Amniotic stem cell (primary cell): ENCODE data around the gene RREB1.

Experiments
- DNase-seq: peaks from one replicate; lab custom pipeline; 2025; lab: John Stamatoyannopoulos, UW

RREB1 gene

GRCh38 chr6:7163661-7164071, 55.9 kb downstream of the RREB1 start:
- DNase-seq, result no peak

- no peak for DNase-seq
These were observed 56.8 kb downstream of the RREB1 start for GRCh38 chr6:7164536-7165001.

DNA sequence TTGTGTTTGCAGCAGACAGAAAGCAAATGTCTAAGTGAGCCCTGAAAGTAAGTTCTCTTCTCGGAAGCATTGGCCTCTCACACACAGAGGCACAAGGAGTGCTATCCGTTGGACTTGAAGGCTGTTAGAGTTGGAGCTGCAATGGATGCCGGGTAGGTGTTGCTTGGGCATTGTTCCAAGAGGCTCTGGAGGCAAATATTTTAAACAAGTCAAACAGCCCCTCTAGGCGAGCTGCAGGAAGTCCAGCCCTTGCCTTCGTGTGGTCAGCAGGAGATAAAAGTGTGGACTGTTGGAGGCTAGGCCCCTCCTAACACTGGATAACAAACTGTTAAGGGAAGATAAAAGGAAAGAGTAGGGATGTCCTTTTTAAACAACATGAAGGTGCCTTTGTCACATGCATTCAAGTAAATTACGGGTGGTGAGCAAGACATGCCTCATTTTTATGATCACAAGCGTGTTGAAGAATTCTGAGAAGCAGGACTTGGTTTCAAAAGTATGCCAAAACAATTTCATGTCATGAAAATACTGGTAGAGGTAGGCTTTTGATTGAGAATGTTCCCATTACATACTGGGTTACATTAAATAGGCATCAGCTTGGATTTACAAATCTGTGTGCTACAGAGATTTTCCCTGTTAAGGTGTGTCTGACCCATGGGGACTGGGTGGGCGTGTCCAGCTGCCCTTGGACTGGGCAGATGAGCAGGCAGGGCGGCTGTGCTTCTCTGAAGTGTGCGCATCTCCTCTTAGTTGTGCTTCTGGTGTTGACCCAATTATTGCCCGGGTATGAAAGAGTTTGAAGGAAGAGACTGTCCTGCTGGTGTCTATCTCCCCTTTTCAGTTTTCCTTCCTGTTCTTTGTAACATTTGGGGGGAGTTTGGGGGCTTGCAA, 57.5 kb downstream of the RREB1 start:
- DNase-seq, result no peak

DNA sequence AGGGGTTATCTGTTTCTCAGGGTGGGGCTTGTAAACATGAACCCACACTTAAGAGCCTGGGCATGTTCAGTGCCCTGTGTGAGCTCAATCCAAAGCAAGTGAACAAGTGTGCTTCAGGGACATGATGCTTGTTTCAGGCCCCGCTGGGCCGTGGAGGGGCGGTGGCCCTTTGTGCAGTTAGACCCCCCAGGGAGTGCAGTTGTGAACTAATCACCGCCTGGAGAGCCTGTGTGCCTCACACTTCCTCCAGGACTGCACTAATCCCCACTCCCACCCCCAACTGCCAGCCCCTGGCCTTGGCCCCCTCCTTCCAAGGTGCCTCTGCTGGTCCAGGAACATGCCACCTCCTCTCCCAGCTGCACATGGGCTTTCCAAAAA, 58.1 kb downstream of the RREB1 start:
- DNase-seq, result no peak

GRCh38 chr6:7166410-7167293, 58.9 kb downstream of the RREB1 start:
- DNase-seq, result no peak

GRCh38 chr6:7169296-7169721, 61.5 kb downstream of the RREB1 start:
- DNase-seq, result no peak

GRCh38 chr6:7170117-7170732, 62.5 kb downstream of the RREB1 start:
- DNase-seq, result no peak

DNA sequence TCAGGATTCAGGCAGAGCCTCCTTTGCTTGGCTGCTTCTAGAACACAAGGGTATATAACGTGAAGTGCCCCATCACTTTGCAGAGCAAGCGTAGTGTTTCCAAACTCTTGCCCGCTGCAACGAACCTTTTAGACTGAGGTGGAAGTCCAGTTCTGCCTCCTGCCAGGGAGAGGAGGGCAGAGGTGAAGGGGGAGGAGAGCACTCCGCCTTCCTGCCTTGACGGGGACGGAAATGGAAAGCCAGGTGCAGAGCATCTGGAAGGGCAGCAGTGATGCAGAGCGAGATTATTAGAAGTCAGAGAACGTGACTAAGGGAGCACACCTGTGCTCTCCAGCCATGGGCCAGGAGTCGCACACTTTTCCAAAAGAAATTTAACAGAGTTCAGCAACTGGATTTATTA, 63.4 kb downstream of the RREB1 start:
- no peak for DNase-seq

- no peak for DNase-seq
These were observed 64.0 kb downstream of the RREB1 start for GRCh38 chr6:7171733-7172132.

DNA sequence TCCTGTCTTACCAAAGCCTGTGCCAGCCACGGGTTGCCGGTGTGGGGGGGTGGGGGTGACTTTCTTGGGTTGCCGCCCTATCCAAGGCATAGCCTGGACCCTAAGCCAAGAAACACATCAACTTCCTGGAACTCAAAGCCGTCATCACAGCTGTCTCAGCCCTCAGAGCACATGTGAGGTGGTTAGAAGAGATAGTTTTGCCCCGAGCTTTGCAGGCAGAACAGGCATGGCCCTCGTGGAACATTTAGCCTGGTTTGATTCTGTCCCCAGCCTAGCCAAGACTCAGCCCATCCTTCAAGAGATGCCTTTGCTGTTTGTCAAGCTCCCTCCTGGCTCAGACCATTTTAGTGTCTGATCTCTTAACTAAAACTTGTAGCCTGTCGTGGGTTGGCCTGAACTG, 64.9 kb downstream of the RREB1 start:
- no peak for DNase-seq

GRCh38 chr6:7173843-7174503, 66.2 kb downstream of the RREB1 start:
- DNase-seq, result no peak

GRCh38 chr6:7175462-7175861, 67.7 kb downstream of the RREB1 start:
- no peak for DNase-seq

DNA sequence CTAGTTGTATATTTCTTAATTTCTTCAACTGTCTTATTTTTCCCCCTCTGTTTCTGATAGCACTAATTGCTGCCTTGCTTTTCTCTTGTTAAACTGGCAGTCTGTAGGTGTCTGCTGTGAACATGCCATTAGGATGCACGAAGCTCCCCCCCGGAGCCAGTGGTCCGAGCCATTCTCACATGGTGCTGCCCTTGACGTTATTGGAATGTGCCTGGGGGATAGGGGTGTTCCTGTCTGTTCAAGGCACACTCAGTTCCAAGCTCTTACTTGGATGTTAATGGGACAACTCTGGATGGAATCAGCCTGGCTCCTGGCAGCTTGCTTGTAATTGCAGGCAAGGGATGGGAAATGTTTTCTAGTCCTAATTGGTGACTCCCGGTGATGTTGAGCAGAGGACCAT, 68.4 kb downstream of the RREB1 start:
- no peak for DNase-seq

DNA sequence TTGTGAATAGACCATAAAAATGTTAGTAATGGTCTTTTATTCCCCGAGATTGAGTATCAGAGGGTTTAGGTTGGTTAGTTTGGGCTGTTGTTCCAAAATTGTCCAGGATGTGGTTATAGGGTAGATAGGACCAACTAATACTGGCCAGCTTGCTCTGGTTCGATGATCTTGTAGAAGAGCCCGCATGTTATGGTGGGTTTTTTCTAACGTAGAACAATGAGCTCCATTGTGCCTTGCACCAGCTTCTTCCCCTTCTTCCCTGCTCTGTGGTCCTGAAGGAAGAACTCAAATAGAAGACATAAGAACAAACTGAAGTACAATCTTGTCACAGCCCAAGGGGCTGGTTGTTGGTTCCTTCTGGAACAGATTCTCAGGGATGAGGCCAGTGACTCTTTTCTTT, 70.5 kb downstream of the RREB1 start:
- DNase-seq, result no peak

GRCh38 chr6:7180751-7181150, 73.0 kb downstream of the RREB1 start:
- DNase-seq, result no peak

- DNase-seq, result no peak
These were observed 75.9 kb downstream of the RREB1 start for GRCh38 chr6:7183707-7184106.

GRCh38 chr6:7184502-7184901, 76.7 kb downstream of the RREB1 start:
- DNase-seq, result no peak

DNA sequence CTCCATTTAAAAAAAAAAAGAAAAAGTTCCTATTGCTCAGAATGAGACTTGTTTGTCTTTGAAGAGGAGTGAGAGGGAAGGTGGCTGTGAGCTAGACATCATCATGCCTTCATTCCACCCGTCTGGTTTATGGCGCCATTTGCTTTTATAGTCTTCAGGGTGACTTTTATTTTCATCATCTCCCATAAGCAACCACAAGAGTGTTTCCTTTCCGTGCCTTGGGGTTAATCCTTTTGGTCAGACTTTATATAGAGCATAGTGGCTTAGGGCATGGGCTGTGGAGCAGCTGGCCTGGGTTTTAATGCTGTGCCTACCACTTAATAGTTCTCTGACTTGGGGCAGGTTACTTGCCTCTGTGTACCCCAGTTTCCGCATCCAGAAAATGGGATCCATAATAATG, 77.8 kb downstream of the RREB1 start:
- no peak for DNase-seq

DNA sequence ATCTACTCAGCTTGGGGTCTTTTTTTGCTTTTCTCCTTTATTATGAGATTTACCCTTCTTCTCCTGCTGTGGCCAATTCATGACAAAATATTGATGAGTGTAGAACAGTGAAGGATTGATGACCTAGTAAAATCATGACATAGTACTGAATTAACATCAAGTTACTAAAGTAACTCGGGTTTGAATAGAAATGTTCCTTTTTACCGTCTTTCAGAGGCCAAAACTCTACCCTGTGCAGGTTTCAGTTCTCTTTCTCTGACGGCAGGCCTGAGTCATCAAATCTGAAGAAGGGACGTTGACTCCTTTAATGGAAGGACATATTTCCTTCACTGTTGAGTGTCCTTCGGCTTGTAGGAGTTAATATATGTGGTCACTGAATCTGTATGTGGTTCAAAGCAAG, 80.7 kb downstream of the RREB1 start:
- no peak for DNase-seq

DNA sequence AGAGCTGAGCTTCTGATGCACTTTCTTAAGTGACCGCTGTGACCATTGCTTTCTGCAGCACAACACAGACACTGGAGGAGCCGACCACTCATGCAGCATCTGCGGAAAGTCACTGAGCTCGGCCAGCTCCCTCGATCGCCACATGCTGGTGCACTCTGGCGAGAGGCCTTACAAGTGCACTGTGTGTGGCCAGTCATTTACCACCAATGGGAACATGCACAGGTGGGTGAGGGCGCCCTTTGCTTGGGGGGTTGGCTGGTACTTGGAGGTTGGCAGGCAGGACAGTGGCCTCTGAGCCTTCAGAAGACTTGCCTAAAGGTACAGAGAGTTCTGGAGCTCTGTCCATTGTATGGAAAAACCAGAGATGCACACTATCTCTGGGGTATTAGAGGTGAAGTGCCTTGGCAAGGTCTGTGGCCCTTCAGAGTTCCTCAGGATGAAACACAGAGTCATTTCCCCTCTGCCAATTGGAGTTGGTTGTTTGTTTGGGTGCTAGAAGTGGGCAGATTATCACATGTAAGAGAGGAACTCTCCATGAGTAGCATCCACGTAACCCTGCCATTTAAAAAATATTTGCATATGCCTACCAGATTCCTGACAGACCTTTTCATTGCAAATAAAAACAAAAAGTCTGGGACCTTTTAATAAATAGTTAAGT, 81.5 kb downstream of the RREB1 start:
- no peak for DNase-seq

GRCh38 chr6:7190791-7191190, 83.0 kb downstream of the RREB1 start:
- no peak for DNase-seq
